ENCODE data around the gene MRPS24.
"Not testable (repeated sequence)": the region's sequence is repeated elsewhere in the genome, so short reads cannot be mapped to it uniquely, and the experiment has no call there.

Gene MRPS24

DNA sequence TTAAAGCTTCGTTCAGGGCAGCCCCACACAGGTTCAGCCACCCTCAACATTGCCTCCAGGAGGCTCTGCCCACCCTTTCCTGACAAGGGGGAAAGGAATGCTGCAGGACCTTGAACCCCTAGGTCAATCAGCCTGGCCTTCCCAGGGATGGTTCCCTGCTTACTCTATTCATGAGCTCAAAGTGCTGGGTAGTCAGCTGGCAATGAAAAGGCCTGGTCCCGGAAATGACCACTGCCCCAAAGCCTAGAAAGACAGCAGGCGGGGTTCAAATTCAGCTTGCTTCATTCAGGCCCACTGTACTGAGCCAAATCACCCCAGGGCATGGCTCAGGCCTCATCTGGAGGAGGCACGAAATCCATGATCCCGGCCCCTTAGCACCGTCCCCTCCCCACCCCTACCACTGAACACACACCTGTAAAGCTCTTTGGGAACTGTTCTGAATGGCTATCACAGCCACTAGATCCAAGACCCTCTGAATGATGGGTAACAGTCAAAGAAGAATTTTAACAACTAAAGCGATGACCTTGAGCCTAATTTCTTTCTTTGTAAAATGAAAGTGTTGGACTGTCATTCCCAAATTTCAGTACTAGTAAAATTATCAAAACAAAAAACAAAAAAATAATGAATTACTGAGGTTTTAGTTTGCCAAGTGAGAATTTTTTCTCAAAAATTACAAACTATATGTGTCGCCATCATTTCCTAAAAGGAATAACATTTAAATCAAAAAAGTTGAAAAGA lies 36.1 kb upstream of the MRPS24 start:
- no peak overlapping the region for H3K27ac ChIP-seq

DNA sequence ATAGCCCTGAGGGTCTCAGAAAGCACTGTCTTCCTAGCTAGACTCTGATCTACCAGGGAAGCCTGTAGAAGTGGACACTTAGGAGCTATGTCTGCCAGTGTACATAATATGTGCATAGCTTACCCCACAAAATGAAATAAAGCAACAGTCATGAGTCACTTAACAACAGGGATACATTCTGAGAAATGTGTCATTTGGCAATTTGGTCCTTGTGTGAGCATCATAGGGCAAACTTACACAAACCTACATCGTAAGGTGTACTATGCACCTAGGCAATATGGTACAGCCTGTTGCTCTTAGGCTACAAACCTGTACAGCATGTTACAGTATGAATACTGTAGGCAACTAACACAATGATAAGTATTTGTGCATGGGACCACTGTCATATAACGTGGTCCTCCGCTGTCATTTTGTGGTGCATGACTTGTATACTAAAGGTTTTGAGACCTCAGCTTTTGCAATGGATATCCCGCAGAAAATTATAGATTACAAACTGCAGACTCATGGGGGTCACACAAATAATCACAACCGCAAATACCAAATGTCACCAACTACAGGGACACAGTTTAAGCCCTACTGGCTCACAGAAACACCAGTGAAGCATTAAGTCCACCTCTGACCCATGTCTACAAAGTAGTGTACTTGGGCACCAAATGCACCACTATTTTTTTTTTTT lies 35.4 kb upstream of the MRPS24 start:
- H3K27ac ChIP-seq, result no peak overlapping the region
- no peak overlapping the region for H3K4me3 ChIP-seq (ENCODE audit: low read depth in 1 of 2, low read length in 1 of 2)
- H3K9me3 ChIP-seq, result no peaks in the 10 kb centered on the region
- H3K4me1 ChIP-seq (ENCODE audit: control insufficient read depth in 1 of 2, insufficient read depth in 1 of 2, low read depth in 1 of 2, low read length in 1 of 2), result peaks cover 9 to 11% of the 10 kb centered on the region in 2 experiments
- H3K36me3 ChIP-seq, result no peaks in the 10 kb centered on the region
- TF ChIP-seq, protein P1, sequence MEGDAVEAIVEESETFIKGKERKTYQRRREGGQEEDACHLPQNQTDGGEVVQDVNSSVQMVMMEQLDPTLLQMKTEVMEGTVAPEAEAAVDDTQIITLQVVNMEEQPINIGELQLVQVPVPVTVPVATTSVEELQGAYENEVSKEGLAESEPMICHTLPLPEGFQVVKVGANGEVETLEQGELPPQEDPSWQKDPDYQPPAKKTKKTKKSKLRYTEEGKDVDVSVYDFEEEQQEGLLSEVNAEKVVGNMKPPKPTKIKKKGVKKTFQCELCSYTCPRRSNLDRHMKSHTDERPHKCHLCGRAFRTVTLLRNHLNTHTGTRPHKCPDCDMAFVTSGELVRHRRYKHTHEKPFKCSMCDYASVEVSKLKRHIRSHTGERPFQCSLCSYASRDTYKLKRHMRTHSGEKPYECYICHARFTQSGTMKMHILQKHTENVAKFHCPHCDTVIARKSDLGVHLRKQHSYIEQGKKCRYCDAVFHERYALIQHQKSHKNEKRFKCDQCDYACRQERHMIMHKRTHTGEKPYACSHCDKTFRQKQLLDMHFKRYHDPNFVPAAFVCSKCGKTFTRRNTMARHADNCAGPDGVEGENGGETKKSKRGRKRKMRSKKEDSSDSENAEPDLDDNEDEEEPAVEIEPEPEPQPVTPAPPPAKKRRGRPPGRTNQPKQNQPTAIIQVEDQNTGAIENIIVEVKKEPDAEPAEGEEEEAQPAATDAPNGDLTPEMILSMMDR (IDR thresholded peaks at IDR 0.05), result no peak
- peaks cover 11% of the 10 kb centered on the region for H3K27me3 ChIP-seq

More for the DNA sequence above, 36.1 kb upstream of the MRPS24 start:
- TF ChIP-seq, protein P1 (IDR thresholded peaks at IDR 0.05), result no peak
- no peaks in the 10 kb centered on the region for H3K36me3 ChIP-seq
- H3K27me3 ChIP-seq, result peaks cover 11% of the 10 kb centered on the region
- H3K4me3 ChIP-seq (ENCODE audit: low read depth in 1 of 2, low read length in 1 of 2), result peak overlapping the region; percentile 56 to 58
- H3K9me3 ChIP-seq, result no peaks in the 10 kb centered on the region
- peaks cover 9 to 11% of the 10 kb centered on the region in 2 experiments for H3K4me1 ChIP-seq (ENCODE audit: control insufficient read depth in 1 of 2, insufficient read depth in 1 of 2, low read depth in 1 of 2, low read length in 1 of 2)

DNA sequence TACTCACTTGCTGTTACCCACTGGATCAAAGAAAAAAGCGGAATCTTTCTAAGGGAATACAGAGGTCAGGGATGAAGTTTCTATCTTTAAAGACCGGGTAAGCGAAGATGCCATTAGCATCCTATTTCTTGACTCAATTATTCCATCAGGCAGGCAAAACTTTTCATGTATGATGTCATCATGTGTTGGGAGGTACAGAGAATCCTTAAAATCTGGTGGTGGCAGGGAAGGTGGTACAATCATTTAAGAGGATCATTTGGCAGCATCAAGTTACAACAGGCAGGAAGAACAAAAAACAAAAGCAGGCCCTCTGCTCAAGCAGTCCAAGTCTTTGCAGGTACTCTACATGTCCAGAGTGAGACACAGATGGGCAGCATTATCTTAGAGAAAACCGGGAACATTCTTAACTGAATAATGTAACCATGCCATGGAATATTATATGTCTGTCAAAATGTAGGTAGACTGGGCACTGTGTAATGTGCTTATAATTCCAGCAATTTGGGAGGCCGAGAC lies 33.3 kb upstream of the MRPS24 start:
- Histone ChIP-seq H3K4me1 (ENCODE audit: control insufficient read depth in 1 of 2, insufficient read depth in 1 of 2, low read depth in 1 of 2, low read length in 1 of 2) (peaks cover 9 to 11% of the 10 kb centered on the region in 2 experiments), H3K27ac (no peak overlapping the region), H3K9me3 (no peaks in the 10 kb centered on the region), H3K36me3 (no peaks in the 10 kb centered on the region), H3K27me3 (peaks cover 11% of the 10 kb centered on the region), H3K4me3 (ENCODE audit: low read depth in 1 of 2, low read length in 1 of 2) (no peak overlapping the region)
- TF ChIP-seq, protein P1 (IDR thresholded peaks at IDR 0.05), result no peak

DNA sequence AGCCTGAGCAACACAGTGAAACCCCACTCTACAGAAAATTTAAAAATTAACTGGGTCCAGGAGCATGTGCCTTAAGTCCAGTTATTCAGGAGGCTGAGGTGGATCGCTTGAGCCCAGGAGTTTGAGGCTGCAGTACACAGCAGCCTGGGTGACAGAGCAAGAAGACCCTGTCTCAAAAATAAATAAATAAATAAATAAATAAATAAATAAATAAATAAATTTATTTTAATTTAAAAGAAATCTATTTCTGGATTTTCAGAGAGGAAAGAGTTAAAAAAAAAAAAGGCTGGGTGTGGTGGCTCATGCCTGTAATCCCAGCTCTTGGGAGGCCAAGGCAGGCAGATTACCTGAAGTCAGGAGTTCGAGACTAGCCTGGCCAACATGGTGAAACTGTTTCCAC lies 29.3 kb upstream of the MRPS24 start:
- H3K4me3 ChIP-seq (ENCODE audit: low read depth in 1 of 2, low read length in 1 of 2); H3K27me3 ChIP-seq; H3K36me3 ChIP-seq; H3K4me1 ChIP-seq (ENCODE audit: control insufficient read depth in 1 of 2, insufficient read depth in 1 of 2, low read depth in 1 of 2, low read length in 1 of 2); H3K27ac ChIP-seq; H3K9me3 ChIP-seq: not testable (repeated sequence)

DNA sequence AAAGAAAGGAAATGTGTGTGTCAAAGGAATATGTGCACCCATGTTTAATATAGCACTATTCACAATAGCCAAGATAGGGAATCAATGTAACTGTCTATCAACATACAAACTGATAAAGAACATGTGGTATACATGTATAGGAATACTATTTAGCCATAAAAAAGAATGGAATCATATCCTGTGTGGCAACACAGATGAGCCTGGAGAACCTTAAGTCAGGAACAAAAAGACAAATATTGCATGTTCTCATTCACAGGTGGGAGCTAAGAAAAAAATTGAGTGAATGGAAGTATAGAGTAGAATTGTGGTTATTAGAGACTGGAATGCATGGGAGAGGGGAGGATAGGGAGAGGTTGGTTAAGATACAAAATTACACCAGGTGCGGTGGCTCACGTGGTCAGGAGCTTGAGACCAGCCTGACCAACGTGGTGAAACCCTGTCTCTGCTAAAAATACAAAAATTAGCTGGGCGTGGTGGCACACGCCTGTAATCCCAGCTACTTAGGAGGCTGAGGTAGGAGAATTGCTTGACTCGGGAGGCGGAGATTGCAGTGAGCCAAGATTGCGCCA lies 26.6 kb upstream of the MRPS24 start:
- H3K4me1 ChIP-seq (ENCODE audit: control insufficient read depth in 1 of 2, insufficient read depth in 1 of 2, low read depth in 1 of 2, low read length in 1 of 2), result no peaks in the 10 kb centered on the region
- H3K27ac ChIP-seq, result no peak overlapping the region
- H3K36me3 ChIP-seq, result no peaks in the 10 kb centered on the region
- H3K4me3 ChIP-seq (ENCODE audit: low read depth in 1 of 2, low read length in 1 of 2), result no peak overlapping the region
- no peaks in the 10 kb centered on the region for H3K9me3 ChIP-seq
- H3K27me3 ChIP-seq, result no peaks in the 10 kb centered on the region
- TF ChIP-seq, protein P1 (IDR thresholded peaks at IDR 0.05), result no peak
